ENCODE results near the gene SPOP.

DNA sequence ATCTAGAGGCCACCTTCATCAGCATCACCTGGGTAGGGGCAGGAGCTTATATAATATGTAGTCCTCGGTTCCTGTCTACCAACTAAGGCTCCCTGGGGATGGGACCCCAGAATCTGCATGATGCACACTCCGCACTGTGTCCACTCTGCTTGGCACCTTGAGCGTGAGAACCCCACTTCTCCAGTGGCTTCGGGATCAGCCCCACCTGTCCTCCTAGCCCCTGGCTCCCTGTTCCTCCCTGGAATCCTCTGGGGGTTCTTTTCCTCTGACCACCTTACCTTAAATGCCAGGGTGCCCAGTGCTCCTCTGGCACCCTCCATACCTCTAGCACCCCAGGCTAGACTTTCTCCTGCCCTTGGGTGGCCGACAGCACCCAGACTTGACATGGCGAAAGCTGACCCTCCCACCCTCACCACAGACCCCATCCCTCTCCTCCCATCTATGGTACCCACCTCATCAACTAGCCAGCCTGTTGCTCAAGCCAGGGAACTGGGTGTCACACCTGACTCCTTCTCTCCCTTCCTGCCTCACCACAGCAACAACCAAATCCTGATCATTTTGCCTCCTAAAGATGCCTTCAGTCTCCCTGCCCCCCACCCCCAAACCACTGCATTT, 105.0 kb downstream of the SPOP start:
- TF ChIP-seq, protein P1, sequence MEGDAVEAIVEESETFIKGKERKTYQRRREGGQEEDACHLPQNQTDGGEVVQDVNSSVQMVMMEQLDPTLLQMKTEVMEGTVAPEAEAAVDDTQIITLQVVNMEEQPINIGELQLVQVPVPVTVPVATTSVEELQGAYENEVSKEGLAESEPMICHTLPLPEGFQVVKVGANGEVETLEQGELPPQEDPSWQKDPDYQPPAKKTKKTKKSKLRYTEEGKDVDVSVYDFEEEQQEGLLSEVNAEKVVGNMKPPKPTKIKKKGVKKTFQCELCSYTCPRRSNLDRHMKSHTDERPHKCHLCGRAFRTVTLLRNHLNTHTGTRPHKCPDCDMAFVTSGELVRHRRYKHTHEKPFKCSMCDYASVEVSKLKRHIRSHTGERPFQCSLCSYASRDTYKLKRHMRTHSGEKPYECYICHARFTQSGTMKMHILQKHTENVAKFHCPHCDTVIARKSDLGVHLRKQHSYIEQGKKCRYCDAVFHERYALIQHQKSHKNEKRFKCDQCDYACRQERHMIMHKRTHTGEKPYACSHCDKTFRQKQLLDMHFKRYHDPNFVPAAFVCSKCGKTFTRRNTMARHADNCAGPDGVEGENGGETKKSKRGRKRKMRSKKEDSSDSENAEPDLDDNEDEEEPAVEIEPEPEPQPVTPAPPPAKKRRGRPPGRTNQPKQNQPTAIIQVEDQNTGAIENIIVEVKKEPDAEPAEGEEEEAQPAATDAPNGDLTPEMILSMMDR (IDR thresholded peaks at IDR 0.05): no peak
- no peak for TF ChIP-seq POLR2A (IDR thresholded peaks at IDR 0.05)
